H4 (cell line): ENCODE data around the gene EPB41L4B. TPM values are rescaled to one million over a fixed set of nuclear protein-coding genes. Genes with fewer than 3 reads are reported as not detected.
"Not testable (repeated sequence)": the region's sequence is repeated elsewhere in the genome, so short reads cannot be mapped to it uniquely, and the experiment has no call there.

Experiments used
- DNase-seq: peaks from one replicate; pipeline ENCODE4 v3.0.0-alpha.2; 2015; ENCODE audit warnings: low spot score
- total RNA-seq: library from RNA; depleted of rRNA; stranded (reverse); fragments of >200 nt; shearing (Covaris generic); gene quantifications from 2 replicates; pipeline ENCODE4 v1.2.3, GENCODE V29; 2014

Gene EPB41L4B
- total RNA-seq, 1 experiment from 2014 or later: 3.5 TPM

- DNase-seq: no peak
Observed at GRCh38 chr9:109163194-109163593, 157.7 kb downstream of the EPB41L4B start.

- DNase-seq: no peak
Observed at GRCh38 chr9:109162677-109163076, 158.2 kb downstream of the EPB41L4B start.

- DNase-seq: no peak
Observed at GRCh38 chr9:109161471-109161870, 159.4 kb downstream of the EPB41L4B start.

- no peak for DNase-seq
Observed at GRCh38 chr9:109159583-109159982, 161.3 kb downstream of the EPB41L4B start.

GRCh38 chr9:109158651-109159050 is 162.2 kb downstream of the EPB41L4B start:
- no peak for DNase-seq

GRCh38 chr9:109156708-109157107 is 164.2 kb downstream of the EPB41L4B start:
- no peak for DNase-seq

- no peak for DNase-seq
Observed at GRCh38 chr9:109150925-109151545, 169.8 kb downstream of the EPB41L4B start.

GRCh38 chr9:109149722-109150121 is 171.1 kb downstream of the EPB41L4B start:
- DNase-seq: no peak

- DNase-seq: no peak
Observed at GRCh38 chr9:109149089-109149488, 171.8 kb downstream of the EPB41L4B start.

GRCh38 chr9:109145051-109145450 is 175.8 kb downstream of the EPB41L4B start:
- DNase-seq: no peak

- DNase-seq: peak; percentile 82
Observed at GRCh38 chr9:109143881-109144562, 176.8 kb downstream of the EPB41L4B start.

GRCh38 chr9:109141375-109141774 is 179.5 kb downstream of the EPB41L4B start:
- no peak for DNase-seq

- DNase-seq: no peak
Observed at GRCh38 chr9:109139851-109140250, 181.0 kb downstream of the EPB41L4B start.

GRCh38 chr9:109138421-109138820 is 182.4 kb downstream of the EPB41L4B start:
- DNase-seq: no peak

GRCh38 chr9:109134167-109134578 is 186.7 kb downstream of the EPB41L4B start:
- no peak for DNase-seq

- DNase-seq: no peak
Observed at GRCh38 chr9:109133533-109133932, 187.3 kb downstream of the EPB41L4B start.

- DNase-seq: no peak
Observed at GRCh38 chr9:109132567-109133021, 188.3 kb downstream of the EPB41L4B start.

- DNase-seq: no peak
Observed at GRCh38 chr9:109129470-109130197, 191.2 kb downstream of the EPB41L4B start.

GRCh38 chr9:109126671-109127070 is 194.2 kb downstream of the EPB41L4B start:
- DNase-seq: not testable (repeated sequence)

GRCh38 chr9:109124121-109124520 is 196.7 kb downstream of the EPB41L4B start:
- no peak for DNase-seq

- no peak for DNase-seq
Observed at GRCh38 chr9:109122726-109123621, 197.9 kb downstream of the EPB41L4B start.
